ENCODE data around the gene TOB1. TPM values are rescaled to one million over a fixed set of nuclear protein-coding genes. Genes with fewer than 3 reads are reported as not detected.

TOB1 gene
- polyA plus RNA-seq, 3 donors = 37.2 to 40.2 (median 40.2) TPM

DNA sequence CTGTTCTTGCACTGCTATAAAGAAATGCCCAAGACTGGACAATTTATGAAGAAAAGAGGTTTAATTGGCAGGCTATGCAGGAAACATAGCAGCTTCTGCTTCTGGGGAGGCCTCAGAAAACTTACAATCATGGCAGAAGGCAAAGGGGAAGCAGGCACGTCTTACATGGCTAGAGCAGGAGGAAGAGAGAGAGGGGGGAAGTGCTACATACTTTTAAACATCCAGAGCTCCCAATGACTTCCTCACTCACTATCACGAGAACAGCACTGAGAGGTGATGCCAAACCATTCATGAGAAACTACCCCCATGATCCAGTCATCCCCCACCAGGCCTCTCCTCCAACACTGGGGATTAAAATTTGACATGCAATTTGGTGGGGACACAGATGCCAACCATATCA is 17.4 kb downstream of the TOB1 start:
- DNase-seq = no peak

DNA sequence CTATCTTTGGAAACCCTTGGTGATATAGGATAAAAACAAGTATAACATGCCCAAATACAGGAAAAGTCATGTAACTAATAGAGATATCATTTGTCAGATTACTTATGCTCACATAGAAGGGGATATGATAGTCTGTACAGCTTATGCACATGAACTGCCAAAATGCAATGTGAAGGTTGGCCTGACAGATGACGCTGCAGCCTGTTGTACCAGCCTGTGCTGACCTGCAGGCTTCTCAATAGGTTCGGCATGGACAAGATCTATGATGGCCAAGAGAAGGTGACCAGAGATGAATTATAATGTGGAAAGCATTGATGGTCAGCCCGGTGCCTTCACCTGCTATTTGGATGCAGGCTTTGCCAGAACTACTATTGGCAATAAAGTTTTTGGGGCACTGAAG is 18.1 kb downstream of the TOB1 start:
- DNase-seq = no peak

DNA sequence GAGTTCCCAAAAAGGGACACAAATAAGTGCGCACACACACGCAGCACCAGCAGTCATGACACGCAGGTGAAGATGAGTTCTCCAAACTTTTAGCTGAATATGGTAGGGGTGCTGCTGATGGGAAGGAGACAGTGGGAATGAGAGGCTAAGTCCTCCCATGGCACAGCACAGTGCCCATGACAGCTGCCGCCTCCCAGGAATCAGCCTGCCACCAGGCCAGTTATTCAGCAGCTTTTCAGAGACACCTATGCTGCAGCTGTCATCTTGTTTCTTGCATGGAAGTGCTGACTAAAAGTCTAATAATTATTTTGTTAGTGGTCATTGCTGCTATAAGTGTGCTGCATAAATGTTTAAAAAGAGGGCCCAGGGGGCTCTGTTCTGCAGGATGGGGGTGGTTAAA is 18.6 kb downstream of the TOB1 start:
- no peak for DNase-seq

DNA sequence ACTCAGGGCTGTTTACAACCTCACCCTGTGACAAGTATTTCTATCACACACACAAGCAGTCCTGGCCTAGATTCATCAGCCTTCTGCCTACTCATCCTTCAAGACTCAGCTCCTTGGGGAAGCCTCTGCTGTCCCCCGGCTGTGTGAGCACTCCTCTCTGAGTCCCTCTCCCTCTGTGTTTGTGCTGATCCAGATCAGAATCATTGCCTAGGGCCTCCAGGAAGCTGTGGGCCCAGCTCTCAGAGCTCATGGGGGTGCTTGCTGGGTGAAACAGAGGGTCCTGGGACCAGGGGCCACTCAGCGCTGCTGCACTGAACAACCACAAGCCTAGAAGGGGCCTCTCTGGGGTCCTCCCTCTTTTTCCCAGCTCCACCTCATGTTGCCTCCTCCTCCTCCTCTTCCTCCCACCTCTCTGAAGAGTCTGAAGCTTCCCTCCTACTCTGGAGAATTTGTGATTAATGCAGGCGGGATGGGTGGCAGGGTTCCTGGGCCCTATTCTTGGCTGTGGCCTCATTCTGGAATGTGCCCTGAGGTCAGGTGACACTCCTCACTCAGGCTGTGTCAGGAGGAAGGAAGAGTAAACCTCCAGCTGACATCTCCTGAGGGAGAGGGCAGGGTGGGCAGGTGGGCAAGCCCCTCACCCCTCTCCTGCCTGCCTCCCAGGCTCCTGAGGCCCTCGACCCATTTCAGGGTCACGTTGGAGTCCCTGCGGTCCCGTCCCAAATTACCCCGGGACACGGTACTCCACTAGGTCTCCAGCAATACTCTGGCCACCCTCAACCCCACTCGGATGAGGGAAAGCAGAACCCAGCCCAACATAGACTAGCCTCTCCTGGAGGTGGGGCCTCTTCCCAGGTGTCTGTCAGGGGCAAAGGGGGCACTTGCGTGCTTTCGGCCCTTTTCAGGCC is 20.7 kb downstream of the TOB1 start:
- DNase-seq = no peak

DNA sequence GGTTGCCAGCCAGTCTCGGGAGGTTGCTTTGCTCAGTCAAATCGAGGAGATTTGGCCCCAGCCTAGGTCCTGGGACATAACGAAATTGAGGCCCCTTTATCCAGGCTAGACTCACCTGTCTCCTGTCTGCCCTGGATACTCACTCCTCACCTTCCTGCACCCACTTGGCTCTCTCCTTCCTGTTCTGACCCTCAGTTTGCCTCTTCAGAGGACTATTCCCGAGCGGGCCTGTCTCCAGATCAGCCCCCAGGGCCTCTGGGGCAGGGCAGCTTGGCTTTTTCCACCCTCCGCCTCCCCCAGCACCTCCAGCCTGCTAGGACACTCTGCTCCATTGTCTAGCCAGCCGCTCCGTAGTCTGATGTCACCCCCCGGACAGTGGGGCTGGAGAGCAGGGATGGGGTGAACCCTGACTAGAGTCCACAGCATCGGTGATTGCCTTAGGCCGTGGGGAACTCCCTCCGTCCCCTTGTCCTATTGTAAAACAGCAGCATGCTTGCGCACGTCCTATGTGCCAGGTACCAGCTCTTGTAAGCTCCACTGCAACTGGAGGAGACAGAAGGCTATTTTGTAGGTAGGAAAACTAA is 21.9 kb downstream of the TOB1 start:
- no peak for DNase-seq

DNA sequence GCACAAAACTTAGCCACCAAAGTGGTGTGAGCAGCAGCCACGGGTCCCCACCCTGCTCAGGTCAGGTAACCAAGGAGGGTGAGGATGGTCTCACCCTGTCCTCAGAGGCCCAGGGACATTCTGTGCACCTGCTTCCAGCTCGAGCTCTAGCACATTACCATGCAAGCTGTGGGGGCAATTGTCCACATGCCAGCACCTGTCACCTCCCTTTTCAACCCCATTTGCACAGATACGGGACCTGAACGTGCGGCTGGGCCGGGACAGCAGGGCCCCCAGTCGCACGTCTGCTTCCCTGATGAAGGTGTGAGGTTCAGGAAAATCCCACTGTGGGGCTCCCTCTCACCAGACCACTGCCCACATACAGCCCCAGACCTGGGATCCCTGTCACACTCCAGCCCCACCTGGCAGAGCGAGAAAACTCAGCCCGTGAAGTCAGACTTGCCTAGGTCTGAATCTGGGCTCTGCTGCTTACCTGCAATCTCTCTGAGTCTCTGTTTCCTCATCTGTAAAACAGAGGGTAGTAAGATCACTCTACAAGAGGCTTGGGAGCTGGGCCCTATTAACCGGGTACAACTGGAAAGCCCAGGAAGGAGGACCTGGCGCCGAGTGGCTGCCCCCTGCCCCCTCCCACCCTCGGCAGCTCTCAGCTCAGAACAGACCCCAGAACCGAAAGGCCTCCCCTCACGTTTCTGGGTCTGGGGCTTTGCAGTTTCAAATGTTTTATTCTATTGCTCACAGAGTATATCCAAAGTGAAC is 22.8 kb downstream of the TOB1 start:
- no peak for DNase-seq

DNA sequence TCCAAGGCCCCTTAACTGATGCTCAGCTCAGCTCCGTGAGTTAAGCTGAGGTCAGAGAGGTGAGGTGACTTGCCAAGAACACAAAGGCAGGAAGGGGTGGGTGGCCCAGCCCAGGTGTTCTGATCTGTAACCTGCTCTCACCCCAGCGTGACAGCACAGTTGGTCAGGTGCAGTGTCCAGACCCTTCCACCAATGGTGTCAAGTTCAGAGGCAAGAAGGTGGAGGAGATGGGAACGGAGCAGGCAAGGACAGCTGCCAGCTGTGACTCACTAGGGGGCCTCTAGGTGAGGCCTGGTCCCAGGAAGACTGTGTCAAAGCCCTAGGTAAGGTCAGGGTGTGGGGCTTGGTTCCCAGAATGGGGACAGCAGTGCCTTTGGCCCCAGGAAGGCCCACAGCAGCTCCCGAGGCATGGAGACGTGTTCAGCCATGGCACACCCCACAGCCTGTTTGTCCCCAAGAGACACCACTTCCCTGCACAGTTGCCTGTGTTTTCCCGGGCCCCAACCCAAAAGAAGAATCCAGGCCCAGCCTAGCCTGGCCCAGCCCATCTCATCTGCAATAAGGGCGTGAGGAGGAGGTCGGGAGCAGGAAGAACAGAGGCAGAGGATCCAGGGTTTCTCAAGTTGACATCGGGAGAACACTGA is 23.5 kb downstream of the TOB1 start:
- no peak for DNase-seq

DNA sequence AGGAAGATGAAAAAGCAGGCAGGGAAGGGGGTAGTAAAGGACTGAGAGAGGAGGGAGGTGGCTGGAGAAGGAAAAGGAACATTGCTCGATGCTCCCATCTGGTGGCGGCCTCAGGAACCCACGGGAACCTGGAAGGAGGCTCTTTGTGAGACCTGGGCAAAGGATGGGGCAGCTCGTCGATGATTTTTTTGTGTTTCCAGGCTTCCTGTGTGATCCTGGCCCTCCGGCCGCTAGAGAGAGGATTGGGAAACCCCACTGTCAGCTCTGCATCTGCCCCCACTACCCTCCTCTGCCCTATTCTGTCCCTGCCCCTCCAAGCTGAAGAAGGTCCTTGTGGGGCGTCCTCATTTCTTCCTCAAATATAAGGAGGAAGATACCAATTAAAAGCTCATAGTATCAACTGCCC is 24.2 kb downstream of the TOB1 start:
- DNase-seq = peak; percentile 76

DNA sequence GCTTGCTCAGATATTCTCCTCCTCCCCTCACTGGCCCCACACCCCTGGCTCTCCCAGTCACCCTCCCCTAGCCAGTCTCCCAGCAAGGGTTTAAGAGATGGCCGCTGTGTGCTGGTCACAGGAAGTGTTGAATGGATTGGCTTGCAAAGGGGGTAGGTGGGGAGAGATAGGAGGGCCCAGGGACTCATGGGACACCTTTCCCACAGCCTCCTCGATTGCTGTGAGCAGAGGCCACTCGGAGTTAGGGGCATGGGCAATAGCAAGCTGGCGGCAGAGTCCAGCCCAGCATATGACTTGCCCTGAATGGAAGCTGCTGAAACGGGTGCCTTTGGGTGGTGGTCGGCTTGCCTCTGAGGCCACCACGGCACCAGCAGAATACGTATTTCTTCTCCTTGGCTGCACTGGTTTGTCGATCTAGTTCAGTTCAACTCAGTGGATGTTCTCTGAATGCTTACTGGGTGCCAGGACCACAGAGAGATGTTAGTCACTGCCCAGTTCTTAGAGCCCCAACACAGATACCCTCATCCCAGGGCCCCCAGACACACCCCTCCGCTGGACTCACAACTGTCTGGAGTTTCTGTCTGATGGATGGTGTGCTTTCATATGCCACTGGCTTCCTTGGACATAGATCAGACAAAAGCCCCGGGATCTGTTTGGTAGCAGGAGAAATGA is 24.7 kb downstream of the TOB1 start:
- no peak for DNase-seq

DNA sequence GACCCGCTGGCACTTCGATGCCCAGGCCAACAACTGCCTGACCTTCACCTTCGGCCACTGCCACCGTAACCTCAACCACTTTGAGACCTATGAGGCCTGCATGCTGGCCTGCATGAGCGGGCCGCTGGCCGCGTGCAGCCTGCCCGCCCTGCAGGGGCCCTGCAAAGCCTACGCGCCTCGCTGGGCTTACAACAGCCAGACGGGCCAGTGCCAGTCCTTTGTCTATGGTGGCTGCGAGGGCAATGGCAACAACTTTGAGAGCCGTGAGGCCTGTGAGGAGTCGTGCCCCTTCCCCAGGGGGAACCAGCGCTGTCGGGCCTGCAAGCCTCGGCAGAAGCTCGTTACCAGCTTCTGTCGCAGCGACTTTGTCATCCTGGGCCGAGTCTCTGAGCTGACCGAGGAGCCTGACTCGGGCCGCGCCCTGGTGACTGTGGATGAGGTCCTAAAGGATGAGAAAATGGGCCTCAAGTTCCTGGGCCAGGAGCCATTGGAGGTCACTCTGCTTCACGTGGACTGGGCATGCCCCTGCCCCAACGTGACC is 25.8 kb downstream of the TOB1 start:
- DNase-seq = no peak

DNA sequence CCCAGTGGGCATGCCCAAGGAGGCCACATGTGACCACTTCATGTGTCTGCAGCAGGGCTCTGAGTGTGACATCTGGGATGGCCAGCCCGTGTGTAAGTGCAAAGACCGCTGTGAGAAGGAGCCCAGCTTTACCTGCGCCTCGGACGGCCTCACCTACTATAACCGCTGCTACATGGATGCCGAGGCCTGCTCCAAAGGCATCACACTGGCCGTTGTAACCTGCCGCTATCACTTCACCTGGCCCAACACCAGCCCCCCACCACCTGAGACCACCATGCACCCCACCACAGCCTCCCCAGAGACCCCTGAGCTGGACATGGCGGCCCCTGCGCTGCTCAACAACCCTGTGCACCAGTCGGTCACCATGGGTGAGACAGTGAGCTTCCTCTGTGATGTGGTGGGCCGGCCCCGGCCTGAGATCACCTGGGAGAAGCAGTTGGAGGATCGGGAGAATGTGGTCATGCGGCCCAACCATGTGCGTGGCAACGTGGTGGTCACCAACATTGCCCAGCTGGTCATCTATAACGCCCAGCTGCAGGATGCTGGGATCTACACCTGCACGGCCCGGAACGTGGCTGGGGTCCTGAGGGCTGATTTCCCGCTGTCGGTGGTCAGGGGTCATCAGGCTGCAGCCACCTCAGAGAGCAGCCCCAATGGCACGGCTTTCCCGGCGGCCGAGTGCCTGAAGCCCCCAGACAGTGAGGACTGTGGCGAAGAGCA is 26.4 kb downstream of the TOB1 start:
- no peak for DNase-seq

DNA sequence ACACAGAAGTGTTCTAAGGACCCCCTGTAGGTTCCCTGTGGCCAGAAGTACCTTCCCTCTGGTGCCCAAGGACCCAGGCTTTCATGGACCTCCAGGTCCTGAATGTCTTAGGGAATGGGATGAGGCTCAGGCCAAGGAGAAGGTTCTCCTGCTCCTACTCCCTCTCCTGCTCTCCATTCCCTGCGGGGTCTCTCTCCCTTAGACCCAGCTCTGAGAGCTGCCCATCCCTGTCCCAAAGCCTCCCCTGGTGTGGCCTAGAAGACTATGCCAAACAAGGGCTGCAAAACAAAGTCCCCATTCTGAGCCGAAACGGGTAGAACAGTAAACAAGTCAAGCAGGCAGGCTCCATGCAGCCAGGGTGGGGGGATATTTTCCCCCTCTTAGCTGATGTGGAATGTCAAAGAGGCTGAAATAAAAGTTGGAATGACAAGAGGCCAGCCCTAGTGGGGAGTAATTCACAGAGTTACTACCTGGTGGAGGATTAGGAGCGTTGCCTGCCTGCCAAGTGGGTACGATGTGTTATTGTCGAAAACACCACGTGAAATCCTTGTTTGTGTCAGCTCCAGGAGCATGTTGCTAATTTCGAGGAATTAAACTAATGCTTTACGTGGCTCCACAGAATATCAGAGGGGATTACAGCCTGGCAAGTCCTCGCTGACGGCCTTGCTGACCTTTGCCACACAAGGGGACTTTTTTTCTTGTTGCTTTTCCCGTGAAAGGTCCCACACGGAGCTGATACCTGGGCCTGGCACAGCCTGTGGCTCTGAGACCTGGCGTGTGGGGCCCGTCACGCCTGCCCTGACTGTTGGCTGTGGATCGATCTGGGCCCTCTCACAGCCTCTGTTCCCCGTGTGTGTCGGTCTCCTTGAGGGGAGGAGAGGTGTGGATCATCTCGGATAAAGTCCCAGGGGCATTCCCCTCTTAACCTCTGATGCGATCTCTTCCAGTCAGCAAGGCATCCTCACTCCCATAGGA is 27.9 kb downstream of the TOB1 start:
- DNase-seq = no peak

DNA sequence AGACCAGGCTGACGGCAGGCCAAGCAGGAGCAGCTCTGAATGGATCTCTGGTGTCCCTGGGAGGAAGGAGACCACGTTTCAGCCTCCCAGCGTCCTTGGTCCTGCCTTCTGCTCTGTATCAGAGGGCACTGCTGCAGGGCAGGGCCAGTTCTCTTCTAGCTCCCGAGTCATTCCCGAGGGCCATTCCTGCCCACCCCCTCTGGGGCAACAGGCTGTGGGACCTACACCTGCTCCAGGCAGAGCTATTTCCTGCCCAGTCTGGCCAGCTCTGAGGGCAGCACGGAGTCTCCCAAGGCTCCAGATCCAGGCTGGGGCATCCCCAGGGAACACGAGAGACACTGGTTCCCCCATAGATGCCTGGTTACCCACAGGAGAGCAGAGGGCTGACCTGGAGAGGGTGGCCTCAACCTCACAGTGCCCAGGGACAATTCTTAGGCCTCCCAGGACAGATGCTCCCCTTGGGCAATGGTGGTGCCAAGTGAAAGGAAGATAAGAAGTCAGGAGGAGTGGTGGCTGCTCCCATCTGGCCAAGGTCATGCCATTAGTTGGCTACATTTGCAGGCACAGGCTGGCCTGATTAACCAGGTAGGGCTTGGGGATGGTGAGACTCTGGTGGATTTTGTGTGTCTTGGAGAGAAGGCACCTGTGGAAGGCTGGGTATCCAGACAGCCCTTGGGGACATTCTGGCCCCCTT is 28.7 kb downstream of the TOB1 start:
- DNase-seq = no peak

DNA sequence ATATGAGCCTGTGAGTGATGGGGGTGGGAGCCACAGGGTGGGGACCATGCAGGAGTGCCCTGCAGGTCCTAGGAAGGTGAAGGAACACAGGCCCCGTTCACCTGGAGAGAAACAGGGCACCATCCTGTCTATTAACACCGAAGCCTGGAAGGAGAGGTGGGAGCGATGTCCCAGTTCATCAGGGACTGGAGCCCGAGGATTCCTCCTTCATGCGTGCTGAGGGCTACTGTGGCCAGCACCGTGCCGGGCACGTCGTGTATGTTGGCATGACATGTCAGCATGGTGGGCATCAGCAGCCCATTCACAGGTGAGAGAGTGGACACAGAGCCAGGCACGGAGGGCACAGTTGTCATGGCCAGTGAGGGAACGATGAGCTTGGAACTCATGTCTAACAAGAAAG is 29.3 kb downstream of the TOB1 start:
- DNase-seq = no peak

DNA sequence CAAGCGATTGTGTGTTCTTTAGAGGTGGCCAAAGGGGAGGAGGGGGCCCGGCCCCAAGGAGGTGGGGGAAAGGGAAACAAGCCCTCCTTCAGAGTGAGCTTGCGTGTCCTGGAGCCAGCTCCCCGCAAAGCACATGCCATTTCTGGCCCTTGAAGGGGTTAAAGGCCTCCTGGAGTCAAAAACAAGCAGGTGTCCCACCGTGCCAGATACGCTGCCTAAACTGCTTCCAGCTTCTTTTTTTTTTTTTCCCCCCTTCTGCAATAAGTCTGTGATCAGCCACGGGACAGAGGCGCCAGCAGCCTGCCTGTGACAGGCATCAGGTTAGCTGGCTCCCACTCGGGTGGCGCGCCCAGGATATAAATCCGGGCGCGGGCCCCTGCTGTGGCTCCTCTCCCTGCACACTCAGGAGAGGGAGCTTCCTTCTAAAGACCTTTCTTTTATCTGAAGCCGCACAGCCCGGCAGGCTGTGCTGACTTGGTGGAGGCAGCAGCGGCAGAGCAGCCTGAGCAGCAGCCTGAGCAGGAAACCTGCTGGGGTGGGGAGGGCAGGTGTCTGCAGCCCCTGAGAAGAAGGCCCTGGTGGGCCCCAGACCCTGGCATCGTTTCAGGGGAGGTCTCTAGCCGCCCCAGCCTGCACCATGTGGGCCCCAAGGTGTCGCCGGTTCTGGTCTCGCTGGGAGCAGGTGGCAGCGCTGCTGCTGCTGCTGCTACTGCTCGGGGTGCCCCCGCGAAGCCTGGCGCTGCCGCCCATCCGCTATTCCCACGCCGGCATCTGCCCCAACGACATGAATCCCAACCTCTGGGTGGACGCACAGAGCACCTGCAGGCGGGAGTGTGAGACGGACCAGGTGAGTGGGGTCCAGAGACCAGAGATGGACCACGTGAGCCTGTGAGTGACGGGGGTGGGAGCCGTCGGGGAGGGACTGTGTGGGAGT is 30.6 kb downstream of the TOB1 start, which contains the start of gene WFIKKN2:
Gene WFIKKN2, plus strand, starts transcription at position 286 of the 934 bp plus-strand sequence. Its CDS starts 352 bp downstream, at position 638.
- no peak for DNase-seq

DNA sequence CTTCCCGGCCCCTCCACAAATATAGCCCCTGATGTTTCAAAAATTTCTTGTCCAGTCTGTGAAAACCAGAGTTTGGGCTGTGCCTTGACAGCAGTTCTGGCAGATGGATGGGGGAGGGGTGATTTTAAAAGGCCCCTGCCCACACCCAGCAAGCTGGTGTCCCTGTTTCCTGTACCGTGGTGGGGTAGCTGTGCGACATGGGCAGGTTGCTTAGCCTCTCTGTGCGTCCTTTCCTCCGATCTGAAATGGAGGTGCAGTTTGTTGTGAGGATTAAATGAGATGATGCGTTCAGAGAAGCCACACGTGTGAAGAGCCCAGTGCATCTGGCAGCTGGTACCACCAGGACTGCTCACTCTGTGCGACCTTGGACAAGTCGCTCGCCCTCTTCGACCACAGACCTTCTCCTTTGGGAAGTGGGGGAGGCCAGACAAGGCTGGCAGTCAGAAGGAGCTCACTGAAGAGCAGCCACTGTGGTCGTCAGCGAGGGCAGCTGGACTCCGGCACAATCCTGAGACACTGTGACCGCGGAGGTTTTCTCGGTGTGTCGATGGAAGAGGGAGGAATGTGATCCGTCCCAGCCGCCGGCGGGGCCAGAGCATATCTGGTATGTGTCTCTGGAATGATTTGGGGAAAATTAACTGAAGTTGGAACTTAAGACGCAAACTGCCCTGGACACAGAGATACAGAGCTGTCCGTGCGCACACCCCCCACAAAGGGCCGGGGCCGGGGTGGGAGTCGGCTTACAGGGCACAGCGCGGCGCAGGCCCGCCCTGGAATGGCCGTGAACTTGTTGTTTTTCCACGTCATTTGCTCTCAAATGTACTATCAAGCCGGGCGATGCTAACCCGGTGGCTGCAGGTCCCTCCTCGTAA is 31.5 kb downstream of the TOB1 start:
- peak; percentile 70 for DNase-seq

All from renal pelvis (tissue), 4 donors.